T follicular helper cell (primary cell): Measurements from ENCODE around the gene GNPDA1.

Experiments used
- DNase-seq: peaks from one replicate; pipeline ENCODE4 v3.0.0-alpha.2; 2020; ENCODE audit warnings: low read depth

Gene GNPDA1

GRCh38 chr5:142023836-142024235, 11.0 kb upstream of the GNPDA1 start:
- DNase-seq: no peak

- DNase-seq: no peak
Observed at GRCh38 chr5:142020122-142020659, 7.4 kb upstream of the GNPDA1 start.

- DNase-seq: no peak
Observed at GRCh38 chr5:142017832-142018427, 5.1 kb upstream of the GNPDA1 start.

GRCh38 chr5:142016556-142016955, 3.7 kb upstream of the GNPDA1 start:
- no peak for DNase-seq

- DNase-seq: peak; percentile 23
Observed at GRCh38 chr5:142015781-142016533, 3.1 kb upstream of the GNPDA1 start.

- DNase-seq: peak; percentile 23
Observed at GRCh38 chr5:142014911-142015584, 2.2 kb upstream of the GNPDA1 start.

- DNase-seq: no peak
Observed at GRCh38 chr5:142013734-142014521, 1.1 kb upstream of the GNPDA1 start.

GRCh38 chr5:142012186-142012785, 541 bp downstream of the GNPDA1 start:
- peak; percentile 15 for DNase-seq

DNA sequence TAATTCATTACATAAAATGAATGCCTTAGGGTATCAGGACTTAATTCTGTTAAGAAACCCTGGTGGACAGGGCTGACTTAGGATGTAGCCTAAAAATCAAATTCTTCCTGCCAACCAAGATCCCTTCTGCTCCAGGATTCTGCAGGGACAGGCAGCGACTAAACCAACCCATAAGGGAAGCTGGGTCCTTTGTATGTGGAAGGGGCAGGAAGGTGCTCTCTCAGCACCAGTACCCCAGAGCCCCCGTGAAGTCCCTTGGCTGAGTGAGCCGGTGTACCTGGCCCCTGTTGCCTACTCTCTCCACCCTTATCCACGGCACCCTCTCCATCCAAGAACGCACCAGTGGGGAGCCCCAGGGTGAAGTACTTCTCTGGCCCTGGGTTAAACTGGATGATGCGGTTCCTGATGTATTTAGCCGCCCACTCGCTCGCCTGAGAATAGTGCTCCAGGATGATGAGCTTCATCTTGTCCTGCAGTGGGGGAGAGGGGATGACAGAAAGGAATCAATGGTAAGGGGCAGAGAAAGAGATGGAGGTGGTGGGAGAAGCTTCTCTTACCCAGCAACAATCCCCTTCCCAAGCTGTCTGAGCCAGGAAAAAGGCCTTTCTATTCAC, 1.1 kb downstream of the GNPDA1 start:
- DNase-seq: no peak

DNA sequence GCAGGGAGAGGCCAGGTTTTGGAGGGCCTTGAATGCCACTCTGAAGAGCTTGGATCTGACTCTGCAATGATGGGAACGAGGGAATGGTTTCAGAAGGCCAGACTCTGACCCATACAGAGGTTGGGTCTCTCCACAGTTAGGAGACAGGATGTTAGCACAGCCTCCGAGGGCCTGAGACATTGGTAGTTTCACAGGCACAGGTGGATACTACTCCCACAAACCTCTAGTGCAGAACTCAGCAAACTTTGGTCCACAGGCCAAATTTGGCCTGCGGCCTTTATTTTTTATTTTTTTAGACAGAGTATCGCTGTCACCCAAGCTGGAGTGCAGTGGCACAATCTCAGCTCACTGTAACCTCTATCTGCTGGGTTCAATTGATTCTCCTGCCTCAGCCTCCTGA, 2.9 kb downstream of the GNPDA1 start:
- DNase-seq: no peak

- no peak for DNase-seq
Observed at GRCh38 chr5:142008813-142009212, 4.0 kb downstream of the GNPDA1 start.

GRCh38 chr5:142007237-142007544, 5.6 kb downstream of the GNPDA1 start:
- no peak for DNase-seq

GRCh38 chr5:142006363-142007236, 6.2 kb downstream of the GNPDA1 start:
- DNase-seq: no peak

DNA sequence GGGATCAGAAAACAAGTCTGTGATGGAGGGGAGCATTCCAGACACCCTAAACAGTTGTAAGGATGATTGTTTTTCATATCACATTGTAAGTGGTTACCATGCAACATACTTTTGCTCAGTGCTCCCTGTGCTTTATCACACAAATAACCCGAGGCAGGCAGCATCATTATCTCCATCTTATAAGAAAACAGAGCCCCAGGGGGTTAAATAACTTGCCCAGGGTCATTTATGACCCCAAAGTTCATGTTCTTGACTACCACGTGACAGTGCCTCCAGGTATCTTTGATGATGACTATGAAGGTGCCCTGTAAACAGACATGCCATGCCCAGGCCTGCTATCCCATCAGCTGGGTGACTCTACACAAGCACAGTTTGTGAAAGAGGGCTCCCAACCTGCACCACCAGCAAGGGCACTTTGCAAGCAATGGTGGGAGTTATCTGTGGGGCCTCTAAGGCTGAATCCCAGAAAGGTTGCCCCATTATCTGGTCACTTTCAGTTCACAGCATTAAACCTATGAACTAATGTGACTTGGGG, 9.5 kb downstream of the GNPDA1 start:
- DNase-seq: no peak

DNA sequence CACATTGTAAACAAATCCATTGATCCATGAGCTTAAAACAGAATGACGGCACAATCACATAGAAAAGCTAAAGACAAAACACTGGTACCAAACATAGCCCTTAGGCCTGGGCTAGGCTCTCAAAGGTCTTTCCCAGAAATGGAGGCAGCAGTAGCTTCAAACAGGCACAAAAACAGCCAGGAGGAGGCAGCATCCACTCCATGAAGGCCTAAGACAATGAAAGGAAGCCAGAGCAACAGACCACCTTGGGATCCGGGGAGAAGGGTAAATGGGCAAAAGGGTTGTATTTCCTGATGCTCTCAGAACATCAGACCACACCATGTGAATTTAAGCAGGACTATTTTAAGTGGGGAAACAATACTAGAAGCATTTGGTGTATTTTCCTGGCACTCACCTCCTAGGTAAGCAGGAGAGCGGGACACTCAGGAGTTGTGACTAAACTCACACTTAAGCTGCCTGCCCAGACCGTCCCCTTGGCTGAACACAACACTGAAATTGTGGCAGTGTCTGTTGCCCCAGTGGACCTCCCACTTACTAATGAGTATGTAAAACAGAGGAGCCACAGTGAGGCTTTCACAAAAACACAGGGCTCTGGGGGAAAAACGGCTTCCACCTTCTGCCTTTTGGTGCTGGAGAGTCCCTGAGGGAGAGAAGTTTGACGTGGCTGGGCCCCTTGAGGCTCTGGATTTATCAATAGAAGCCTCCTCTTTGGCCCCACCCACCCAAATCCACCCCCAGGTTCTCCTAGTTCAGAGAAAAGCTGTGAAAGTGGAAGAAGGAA, 11.9 kb downstream of the GNPDA1 start:
- DNase-seq: no peak

- no peak for DNase-seq
Observed at GRCh38 chr5:142000173-142000572, 12.7 kb downstream of the GNPDA1 start.

- DNase-seq: no peak
Observed at GRCh38 chr5:141997358-141997960, 15.4 kb downstream of the GNPDA1 start.

DNA sequence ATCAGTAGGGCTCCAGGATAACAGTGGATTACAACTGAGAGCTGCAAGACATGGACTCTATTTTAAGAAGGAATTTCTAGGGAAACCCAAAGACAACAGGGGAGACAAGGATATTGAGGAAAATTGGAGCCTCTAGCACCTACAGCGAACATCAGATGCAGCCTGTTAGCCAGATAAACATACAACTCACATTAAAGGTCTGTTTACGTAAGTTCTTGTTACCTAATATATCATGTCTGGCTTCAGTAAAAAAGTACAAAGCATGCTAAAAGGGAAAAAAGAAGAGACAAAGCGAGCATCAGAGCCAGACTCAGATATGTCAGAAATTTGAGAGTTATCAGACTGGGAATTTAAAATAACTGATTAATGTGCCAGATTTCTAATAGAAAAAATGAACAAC, 17.2 kb downstream of the GNPDA1 start:
- DNase-seq: no peak
